NCI-H2107 treated with DMSO at 0.1 percent for 48 hours (cell line): ENCODE data around the gene NUDT3.
"Not testable (repeated sequence)": the region's sequence is repeated elsewhere in the genome, so short reads cannot be mapped to it uniquely, and the experiment has no call there.

Experiments used
- DNase-seq: peaks from one replicate; lab custom pipeline; 2025; ENCODE audit not compliant: unreplicated experiment; lab: John Stamatoyannopoulos, UW

NUDT3 gene

GRCh38 chr6:34392497-34393190 lies at the start of gene NUDT3:
Gene NUDT3 (minus strand): TSS chr6:34392669. CDS start chr6:34392362, 307 bp downstream.
- DNase-seq: peak; percentile 52

GRCh38 chr6:34441526-34441925 lies 49.1 kb upstream of the NUDT3 start:
- DNase-seq: no peak

DNA sequence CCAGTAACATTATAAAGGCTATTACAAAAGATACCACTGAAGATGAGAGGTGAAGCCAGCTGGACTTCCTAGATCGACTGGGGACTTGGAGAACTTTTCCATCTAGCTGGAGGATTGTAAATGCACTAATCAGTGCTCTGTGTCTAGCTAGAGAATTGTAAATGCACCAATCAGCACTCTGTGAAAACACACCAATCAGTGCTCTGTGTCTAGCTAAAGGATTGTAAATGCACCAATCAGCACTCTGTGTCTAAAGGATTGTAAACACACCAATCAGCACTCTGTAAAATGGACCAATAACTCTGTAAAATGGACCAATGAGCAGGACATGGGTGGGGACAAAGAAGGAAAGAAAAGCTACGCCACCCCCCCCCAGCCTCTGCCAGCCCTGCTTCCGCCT lies 47.0 kb upstream of the NUDT3 start:
- DNase-seq: no peak

DNA sequence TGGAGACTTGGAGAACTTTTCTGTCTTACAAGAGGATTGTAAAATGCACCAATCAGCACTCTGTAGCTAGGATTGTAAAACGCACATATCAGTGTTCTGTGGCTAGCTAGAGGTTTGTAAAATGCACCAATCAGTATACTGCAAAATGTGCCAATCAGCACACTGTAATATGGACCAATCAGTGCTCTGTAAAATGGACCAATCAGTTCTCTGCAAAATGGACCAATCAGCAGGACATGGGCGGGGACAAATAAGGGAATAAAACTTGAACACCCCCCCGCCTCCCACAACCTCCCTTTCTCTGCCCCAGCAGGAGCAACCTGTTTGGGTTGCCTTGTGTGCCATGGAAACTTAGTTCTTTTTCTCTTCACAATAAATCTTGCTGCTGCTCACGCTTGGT lies 46.2 kb upstream of the NUDT3 start:
- DNase-seq: no peak

GRCh38 chr6:34437644-34437970 lies 45.1 kb upstream of the NUDT3 start:
- no peak for DNase-seq

GRCh38 chr6:34436803-34437643 lies 44.6 kb upstream of the NUDT3 start:
- DNase-seq: no peak

- DNase-seq: no peak
These were observed 43.4 kb upstream of the NUDT3 start for GRCh38 chr6:34435916-34436315.

- DNase-seq: peak; percentile 67
These were observed 33.3 kb upstream of the NUDT3 start, which contains the start of gene RPS10 for GRCh38 chr6:34425498-34426410. Gene RPS10 (minus strand): TSS chr6:34426069. CDS start chr6:34425221, 848 bp downstream.

GRCh38 chr6:34425132-34425497 lies 32.6 kb upstream of the NUDT3 start:
- DNase-seq: no peak

DNA sequence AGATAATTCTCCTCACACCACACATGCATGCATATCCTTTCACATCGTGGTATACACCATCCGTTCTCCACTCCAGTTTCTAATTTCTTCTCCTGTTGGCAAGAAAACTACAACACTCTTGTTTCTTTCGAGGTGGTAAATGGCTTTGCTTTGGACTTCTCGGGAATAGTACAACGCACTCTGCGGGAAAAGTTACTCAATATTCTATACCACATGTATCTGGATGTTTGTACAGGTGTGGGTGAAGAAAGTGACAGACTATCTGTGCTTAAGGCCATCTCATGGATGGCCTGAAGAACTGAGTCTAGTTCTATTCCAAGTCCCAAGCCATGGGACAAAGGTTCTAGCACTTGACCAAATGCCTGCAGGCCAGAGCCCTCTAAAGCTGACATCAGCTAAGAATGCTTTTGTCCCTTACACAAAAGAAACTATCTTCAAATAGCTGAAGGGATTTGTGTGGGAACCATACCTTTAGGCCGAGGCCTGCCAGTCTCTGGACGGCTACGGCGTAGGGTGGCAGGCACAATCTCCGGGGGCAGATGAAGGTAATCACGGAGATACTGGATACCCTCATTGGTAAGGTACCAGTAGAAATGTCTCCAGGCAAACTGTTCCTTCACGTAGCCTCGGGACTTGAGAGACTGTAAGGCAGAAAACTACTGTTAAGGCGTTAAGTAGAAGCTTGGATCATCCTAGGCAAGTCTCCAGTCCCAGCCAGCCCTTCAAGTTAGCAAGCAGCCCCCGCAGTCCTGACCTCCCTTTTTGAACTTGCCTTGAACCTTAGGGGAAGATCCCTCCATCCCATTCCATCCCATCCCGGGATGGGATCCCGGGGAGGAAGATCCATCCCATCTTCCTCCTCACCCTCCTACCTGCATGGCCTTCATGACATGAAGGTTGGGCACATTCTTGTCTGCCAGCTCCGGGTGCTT lies 32.0 kb upstream of the NUDT3 start:
- DNase-seq: no peak

GRCh38 chr6:34423254-34423653 lies 30.8 kb upstream of the NUDT3 start:
- DNase-seq: no peak

DNA sequence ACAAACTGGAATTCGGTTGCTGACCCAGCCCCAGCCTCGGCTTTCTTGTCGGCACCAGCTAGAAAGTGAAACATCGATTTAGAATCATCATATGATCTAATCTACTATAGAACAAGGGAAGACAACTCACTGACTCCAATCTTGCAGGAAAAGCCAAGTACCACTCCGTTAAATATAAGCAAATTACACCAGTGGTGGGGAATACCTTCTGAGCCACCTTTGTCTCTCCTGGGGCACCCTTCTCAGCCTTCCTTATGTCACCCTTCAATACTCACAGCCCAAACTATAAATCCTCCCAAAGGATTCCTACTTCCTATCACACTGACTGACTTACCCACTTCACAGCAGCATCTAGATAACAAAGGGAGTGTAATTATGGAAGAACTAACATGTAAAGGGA lies 25.9 kb upstream of the NUDT3 start:
- no peak for DNase-seq

DNA sequence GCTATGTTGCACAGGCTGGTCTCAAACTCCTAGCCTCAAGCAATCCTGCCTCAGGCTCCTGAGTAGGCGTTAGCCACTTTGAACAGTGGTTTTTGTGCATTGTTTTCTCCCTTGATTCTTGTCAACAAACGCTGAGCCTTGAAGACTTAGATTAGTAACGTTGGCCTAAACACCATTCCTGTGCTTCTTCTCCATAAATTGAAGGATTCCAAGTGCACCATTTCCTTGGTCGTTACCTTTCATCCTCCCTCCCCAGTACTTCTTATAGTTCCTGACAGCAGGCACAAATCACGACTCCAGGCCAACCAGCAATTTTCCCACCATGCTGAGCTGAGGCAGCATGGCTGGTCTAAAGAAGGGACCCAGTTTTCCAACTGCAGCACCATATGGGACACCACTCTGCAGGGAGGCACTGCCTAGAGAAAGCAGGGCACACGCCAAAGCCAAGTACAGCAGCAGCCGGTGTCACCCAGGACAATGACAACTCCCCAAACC lies 24.5 kb upstream of the NUDT3 start:
- DNase-seq: no peak

DNA sequence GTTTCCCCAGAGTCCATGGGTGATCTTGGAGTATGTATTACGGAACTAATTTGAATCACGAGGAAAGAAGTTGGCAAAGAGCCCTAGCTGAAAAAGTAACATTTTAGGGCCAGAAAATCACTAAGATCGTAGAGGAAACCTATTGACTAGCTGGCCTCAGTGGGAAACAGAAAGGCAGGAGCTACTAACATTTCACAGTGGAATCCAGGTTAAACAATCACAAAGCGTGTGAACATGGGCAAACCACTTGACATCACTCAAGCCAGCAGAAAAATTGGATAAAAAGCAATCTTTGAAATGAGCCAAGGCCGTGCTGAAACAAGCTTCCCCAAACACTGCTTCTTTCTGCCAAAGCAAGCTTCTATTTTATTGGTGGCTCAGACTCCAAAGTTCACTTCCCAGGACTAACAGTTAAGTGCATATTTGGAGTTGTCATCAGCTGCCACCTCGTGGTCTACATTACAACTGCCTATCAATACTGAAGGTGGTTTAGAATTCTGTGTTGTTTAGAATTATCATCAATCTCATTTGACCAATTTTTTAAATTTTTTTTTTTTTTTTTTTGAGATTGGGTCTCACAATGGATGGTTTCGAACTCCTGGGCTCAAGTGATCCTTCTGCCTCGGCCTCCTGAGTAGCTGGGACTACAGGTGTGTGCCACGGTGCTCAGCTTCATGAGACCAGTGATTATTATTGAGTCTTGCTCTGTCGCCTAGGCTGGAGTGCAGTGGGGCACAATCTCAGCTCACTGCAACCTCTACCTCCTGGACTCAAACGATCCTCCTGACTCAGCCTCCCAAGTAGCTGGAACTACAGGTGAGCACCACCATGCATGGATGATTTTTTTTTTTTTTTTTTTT lies 22.8 kb upstream of the NUDT3 start:
- DNase-seq: peak; percentile 2

- no peak for DNase-seq
These were observed 20.3 kb upstream of the NUDT3 start for GRCh38 chr6:34412643-34413214.

DNA sequence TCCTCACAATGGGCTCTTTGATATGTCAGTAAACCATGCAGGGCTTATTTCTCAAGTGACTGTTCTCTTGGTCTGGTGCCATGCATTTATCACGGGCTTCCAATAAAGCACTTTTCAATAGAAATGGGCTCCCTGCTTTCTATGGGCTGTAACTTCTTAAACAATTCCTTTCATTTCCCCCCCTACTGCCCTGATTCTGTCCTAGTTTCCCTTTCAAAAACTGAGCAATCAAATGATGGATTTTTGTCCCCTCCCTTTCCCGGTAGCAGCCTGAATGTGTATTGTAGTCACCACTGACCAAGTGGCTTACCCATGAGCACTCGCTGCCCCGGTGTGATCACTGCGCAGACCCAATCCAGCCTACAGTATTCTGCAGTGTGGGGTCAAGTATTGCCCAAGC lies 19.5 kb upstream of the NUDT3 start:
- no peak for DNase-seq

DNA sequence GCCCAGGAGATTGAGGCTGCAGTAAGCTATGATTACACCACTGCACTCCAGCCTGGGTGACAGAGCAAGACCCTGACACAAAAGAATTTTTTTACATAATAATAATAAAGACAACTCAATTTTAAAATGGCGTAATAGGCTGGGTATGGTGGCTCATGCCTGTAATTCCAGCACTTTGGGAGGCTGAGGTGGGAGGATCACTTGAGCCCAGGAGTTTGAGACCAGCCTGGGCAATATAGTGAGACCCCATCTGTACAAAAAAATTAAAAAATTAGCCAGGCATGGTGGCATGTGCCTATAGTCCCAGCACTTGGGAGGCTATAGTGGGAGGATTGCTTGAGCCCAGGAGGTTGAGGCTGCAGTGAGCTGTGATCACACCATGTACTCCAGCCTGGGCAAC lies 15.4 kb upstream of the NUDT3 start:
- DNase-seq: not testable (repeated sequence)

GRCh38 chr6:34396518-34396917 lies 4.0 kb upstream of the NUDT3 start:
- no peak for DNase-seq

DNA sequence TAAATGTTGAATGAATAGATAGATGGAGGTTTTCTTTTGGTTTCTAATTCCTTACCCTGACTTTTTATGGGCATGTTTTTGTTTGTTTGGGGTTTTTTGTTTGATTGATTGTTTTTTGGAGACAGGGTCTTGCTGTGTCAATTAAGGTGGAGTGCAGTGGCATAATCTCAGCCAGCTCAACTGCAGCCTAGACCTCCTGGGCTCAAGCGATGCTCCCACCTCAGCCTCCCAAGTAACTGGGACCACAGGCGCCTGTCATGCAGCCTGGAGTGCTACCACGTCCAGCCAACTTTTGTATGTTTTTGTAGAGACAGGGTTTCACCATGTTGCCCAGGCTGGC lies 1.5 kb upstream of the NUDT3 start:
- DNase-seq: no peak
